SU-DHL-6 (cell line): ENCODE results near the gene FBXW2.

ENCODE experiments used
- H2AFZ ChIP-seq: fragments of 200-600 bp; sonication (generic); 2 replicates; pipeline ENCODE4 v1.6.1; 2014; ENCODE audit warnings: low read depth, mild to moderate bottlenecking, moderate library complexity, mixed read lengths, antibody characterized with exemption, low read length; ENCODE audit not compliant: severe bottlenecking
- H3F3A ChIP-seq: fragments of 200-600 bp; shearing (Covaris generic); 2 replicates; pipeline ENCODE4 v1.6.0; 2016; ENCODE audit warnings: antibody characterized with exemption, mild to moderate bottlenecking; ENCODE audit not compliant: insufficient read depth
- H3K27ac ChIP-seq: fragments of 200-600 bp; sonication (generic); 2 replicates; pipeline ENCODE4 v1.5.1; 2016; ENCODE audit warnings: low read depth, mild to moderate bottlenecking, low read length, moderate library complexity, mixed read lengths
- H3K27me3 ChIP-seq: fragments of 200-600 bp; sonication (generic), shearing (Covaris generic); 2 replicates; pipeline ENCODE4 v1.6.0; 2014; ENCODE audit warnings: mild to moderate bottlenecking, low read length
- H3K36me3 ChIP-seq: fragments of 200-600 bp; sonication (generic); 2 replicates; pipeline ENCODE4 v1.6.1; 2014; ENCODE audit warnings: mild to moderate bottlenecking, low read length, mixed read lengths
- H3K4me2 ChIP-seq: fragments of 300-600, 200-600 bp; shearing (Covaris generic), sonication (generic); 2 replicates; pipeline ENCODE4 v1.6.0; 2014; ENCODE audit warnings: low read length, low read depth, mild to moderate bottlenecking; ENCODE audit not compliant: poor library complexity, severe bottlenecking
- H3K4me3 ChIP-seq: fragments of 200-600 bp; sonication (generic); 2 replicates; pipeline ENCODE4 v1.5.1; 2014; ENCODE audit warnings: antibody characterized with exemption, low read length, mild to moderate bottlenecking, mixed read lengths; ENCODE audit not compliant: insufficient read depth, poor library complexity, severe bottlenecking
- H3K79me2 ChIP-seq: fragments of 200-600 bp; sonication (generic); 2 replicates; pipeline ENCODE4 v1.6.1; 2014; ENCODE audit warnings: mild to moderate bottlenecking, low read length, moderate library complexity; ENCODE audit not compliant: insufficient read depth
- H3K9ac ChIP-seq: fragments of 200-600 bp; sonication (generic); 2 replicates; pipeline ENCODE4 v1.7.0; 2014; ENCODE audit warnings: mild to moderate bottlenecking, low read length
- H3K9me2 ChIP-seq: fragments of 200-600 bp; sonication (generic); replicated peaks from 2 replicates; pipeline ENCODE4 v1.6.1; 2014; ENCODE audit warnings: low read length; ENCODE audit not compliant: insufficient read depth
- H3K9me3 ChIP-seq: fragments of 200-600 bp; sonication (generic); 2 replicates; pipeline ENCODE4 v1.6.1; 2014; ENCODE audit warnings: low read length, mixed read lengths; ENCODE audit not compliant: insufficient read depth
- H4K20me1 ChIP-seq: fragments of 200-600 bp; sonication (generic); 2 replicates; pipeline ENCODE4 v1.6.1; 2014; ENCODE audit warnings: low read depth, mild to moderate bottlenecking, antibody characterized with exemption, low read length, moderate library complexity, mixed read lengths
- EZH2phosphoT487 ChIP-seq: fragments of 200-600 bp; sonication (generic), shearing (Covaris generic); conservative IDR thresholded peaks from 2 replicates; pipeline ENCODE4 v1.6.1; 2018; ENCODE audit warnings: mild to moderate bottlenecking, antibody characterized with exemption, low read length, moderate library complexity, mixed read lengths
- TF ChIP-seq, protein P1 (sequence below): fragments of 200-600 bp; sonication (generic); IDR thresholded peaks from one replicate; pipeline ENCODE4 v1.5.1; 2017; ENCODE audit warnings: antibody characterized with exemption, mild to moderate bottlenecking, low read length, moderate library complexity; ENCODE audit not compliant: insufficient read depth, poor library complexity, severe bottlenecking

The FBXW2 gene

DNA sequence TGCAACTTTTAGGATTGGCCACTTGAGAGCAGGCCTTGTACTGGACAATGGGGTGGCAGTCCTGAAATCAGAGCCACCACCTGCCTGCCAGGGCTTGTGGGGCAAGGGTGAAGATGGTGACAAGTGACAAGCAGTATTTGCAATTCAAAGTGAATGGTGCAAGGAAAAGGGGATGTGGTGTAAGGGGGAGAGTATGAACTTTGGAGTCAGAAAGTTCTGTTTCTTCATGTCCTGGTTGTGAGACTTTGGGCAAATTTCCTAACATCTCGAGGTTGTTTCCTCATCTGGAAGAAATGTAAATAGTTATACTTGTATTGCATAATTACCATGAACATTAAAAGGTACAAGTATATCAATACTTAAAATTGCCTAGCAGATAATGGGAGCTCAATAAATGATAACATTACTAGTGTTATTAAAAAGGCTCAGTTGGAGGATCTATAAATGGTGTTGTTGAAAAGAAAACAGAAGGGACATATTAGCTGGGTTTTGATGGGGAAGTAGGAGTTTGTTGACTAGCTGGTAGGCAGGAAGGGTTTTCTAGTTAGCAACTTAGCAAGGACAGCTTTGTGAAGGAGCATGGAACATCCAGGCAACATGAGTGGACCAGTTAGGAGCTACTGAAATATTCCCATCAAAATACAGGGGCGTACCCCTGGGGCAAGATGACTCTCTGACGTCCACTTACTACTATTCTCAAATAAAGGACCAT is 57.6 kb downstream of the FBXW2 start:
- Histone ChIP-seq H3K9me2 (no peaks in the 10 kb centered on the region), H4K20me1 (no peaks in the 10 kb centered on the region), H3K27ac (no peak overlapping the region), H3K4me3 (no peak overlapping the region), H3K9ac (no peak overlapping the region), H3K79me2 (no peaks in the 10 kb centered on the region), H3K36me3 (no peaks in the 10 kb centered on the region), H3K4me2 (no peak overlapping the region), H3K9me3 (no peaks in the 10 kb centered on the region), H3K27me3 (no peaks in the 10 kb centered on the region), H2AFZ (no peak overlapping the region), H3F3A (no peaks in the 10 kb centered on the region)
- TF ChIP-seq, protein P1, sequence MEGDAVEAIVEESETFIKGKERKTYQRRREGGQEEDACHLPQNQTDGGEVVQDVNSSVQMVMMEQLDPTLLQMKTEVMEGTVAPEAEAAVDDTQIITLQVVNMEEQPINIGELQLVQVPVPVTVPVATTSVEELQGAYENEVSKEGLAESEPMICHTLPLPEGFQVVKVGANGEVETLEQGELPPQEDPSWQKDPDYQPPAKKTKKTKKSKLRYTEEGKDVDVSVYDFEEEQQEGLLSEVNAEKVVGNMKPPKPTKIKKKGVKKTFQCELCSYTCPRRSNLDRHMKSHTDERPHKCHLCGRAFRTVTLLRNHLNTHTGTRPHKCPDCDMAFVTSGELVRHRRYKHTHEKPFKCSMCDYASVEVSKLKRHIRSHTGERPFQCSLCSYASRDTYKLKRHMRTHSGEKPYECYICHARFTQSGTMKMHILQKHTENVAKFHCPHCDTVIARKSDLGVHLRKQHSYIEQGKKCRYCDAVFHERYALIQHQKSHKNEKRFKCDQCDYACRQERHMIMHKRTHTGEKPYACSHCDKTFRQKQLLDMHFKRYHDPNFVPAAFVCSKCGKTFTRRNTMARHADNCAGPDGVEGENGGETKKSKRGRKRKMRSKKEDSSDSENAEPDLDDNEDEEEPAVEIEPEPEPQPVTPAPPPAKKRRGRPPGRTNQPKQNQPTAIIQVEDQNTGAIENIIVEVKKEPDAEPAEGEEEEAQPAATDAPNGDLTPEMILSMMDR, result no peak
- no peak for TF ChIP-seq EZH2phosphoT487

DNA sequence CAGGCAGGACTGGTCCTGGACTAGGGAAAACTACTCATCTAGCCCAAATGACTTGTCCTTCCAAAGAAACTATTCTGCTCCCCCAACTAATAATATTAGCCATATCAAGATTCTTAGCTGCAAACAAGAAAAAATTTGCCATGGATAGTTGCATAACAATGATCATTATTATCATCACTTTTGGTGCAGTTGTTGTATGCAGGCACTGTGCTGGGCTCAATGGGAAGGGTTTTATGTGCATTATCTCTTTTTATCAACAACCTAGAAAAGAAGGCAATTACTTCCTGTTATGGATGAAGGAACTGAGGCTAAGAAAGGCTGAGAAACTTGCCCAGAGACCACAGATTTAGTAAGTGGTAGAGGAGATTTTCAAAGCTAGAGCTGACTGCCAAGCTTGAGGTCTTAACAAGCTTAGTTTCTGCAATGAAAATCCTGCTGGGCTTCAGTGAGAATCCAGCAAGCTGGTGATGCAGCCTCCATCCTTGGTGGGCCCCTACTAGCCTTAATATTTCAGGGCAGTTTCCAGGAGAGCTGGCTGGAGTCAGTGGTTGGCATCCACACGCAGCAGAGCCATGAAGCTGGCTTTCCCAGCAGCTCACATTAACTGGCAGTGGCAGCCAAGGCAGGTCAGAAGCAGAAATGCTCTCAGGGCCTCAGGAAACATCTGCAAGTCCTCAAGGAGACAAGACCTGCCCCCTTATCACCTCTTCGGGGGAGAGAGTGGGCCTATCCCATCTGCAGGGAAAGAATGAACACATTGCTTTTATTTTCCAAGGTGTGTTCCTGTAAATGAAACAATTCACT is 58.4 kb downstream of the FBXW2 start:
- H3K9me3 ChIP-seq, result no peaks in the 10 kb centered on the region
- H3K79me2 ChIP-seq, result no peaks in the 10 kb centered on the region
- H3K27ac ChIP-seq, result no peak overlapping the region
- no peaks in the 10 kb centered on the region for H3K9me2 ChIP-seq
- no peak overlapping the region for H3K4me3 ChIP-seq
- H3K27me3 ChIP-seq, result no peaks in the 10 kb centered on the region
- H3K9ac ChIP-seq, result no peak overlapping the region
- H3K36me3 ChIP-seq, result no peaks in the 10 kb centered on the region
- H3F3A ChIP-seq, result no peaks in the 10 kb centered on the region
- H3K4me2 ChIP-seq, result no peak overlapping the region
- no peak overlapping the region for H2AFZ ChIP-seq
- H4K20me1 ChIP-seq, result no peaks in the 10 kb centered on the region
- TF ChIP-seq EZH2phosphoT487, result no peak
- TF ChIP-seq, protein P1, result no peak

DNA sequence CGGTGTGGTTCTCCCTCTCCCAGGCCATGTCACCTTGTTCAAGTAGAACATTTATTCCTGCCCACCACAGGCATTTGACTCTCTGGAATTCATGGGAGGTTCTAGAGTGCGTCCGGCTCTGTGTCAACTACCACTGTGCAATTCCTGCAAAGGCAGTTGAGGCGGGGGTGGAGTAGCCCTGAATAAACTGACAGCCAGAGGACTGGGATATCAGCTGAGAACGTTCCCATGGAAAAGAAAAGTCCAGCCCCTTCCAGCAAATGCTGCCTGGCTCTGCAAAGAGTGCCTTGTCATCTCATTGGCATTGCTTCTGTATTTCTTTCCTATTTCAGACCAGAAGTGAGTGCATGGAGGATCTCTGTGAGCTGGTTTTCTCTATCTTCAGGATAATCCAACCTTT is 60.0 kb downstream of the FBXW2 start:
- TF ChIP-seq, protein P1, result no peak
- no peak for TF ChIP-seq EZH2phosphoT487
- Histone ChIP-seq H3K4me3 (no peak overlapping the region), H3K9me3 (no peaks in the 10 kb centered on the region), H3K9me2 (no peaks in the 10 kb centered on the region), H3F3A (no peaks in the 10 kb centered on the region), H4K20me1 (no peaks in the 10 kb centered on the region), H2AFZ (no peak overlapping the region), H3K27ac (no peak overlapping the region), H3K27me3 (no peaks in the 10 kb centered on the region), H3K36me3 (no peaks in the 10 kb centered on the region), H3K4me2 (no peak overlapping the region), H3K79me2 (no peaks in the 10 kb centered on the region), H3K9ac (no peak overlapping the region)
